HepG2 (cell line): ENCODE measurements around the gene ABHD17A. TPM values are rescaled to one million over a fixed set of nuclear protein-coding genes. Genes with fewer than 3 reads are reported as not detected.

Experiments
- GFI1 ChIP-seq: sonication (generic); formaldehyde crosslinking; IDR thresholded peaks from 2 replicates; pipeline ENCODE4 v1.5.0; 2020; ENCODE audit warnings: missing genetic modification reagents, mild to moderate bottlenecking, borderline replicate concordance
- KLF6 ChIP-seq: IDR thresholded peaks from 2 replicates; pipeline ENCODE4 v1.8.0; 2016; ENCODE audit warnings: missing biosample characterization, missing genetic modification reagents
- RBM22 ChIP-seq: fragments of 200-400 bp; formaldehyde crosslinking; optimal IDR thresholded peaks from 2 replicates; pipeline ENCODE3; 2017; ENCODE audit warnings: mild to moderate bottlenecking, low read length, moderate library complexity
- STAT5B ChIP-seq: sonication (generic); formaldehyde crosslinking; IDR thresholded peaks from 2 replicates; pipeline ENCODE4 v1.4.0; 2020; ENCODE audit warnings: missing genetic modification reagents
- THAP11 ChIP-seq: IDR thresholded peaks from 2 replicates; pipeline ENCODE4 v1.6.1; 2016; ENCODE audit warnings: missing biosample characterization, missing genetic modification reagents
- ZMAT5 ChIP-seq: sonication (generic); formaldehyde crosslinking; IDR thresholded peaks from 2 replicates; pipeline ENCODE4 v1.5.0; 2020; ENCODE audit warnings: mild to moderate bottlenecking, low read depth, missing genetic modification reagents, borderline replicate concordance
- ZNF562 ChIP-seq: sonication (generic); formaldehyde crosslinking; IDR thresholded peaks from 2 replicates; pipeline ENCODE4 v1.8.0; 2022; ENCODE audit warnings: missing genetic modification reagents, borderline replicate concordance
- ZNF574 ChIP-seq: sonication (generic); formaldehyde crosslinking; IDR thresholded peaks from 2 replicates; pipeline ENCODE4 v1.4.0; 2020; ENCODE audit warnings: missing genetic modification reagents
- ZSCAN12 ChIP-seq: sonication (generic); formaldehyde crosslinking; IDR thresholded peaks from 2 replicates; pipeline ENCODE4 v1.9.0; 2021; ENCODE audit warnings: mild to moderate bottlenecking, missing genetic modification reagents
- ZXDC ChIP-seq: sonication (generic); formaldehyde crosslinking; IDR thresholded peaks from 2 replicates; pipeline ENCODE4 v1.5.0; 2020; ENCODE audit warnings: mild to moderate bottlenecking, missing genetic modification reagents
- polyA plus RNA-seq, 8 experiments: library from polyadenylated mRNA; depleted of rRNA in 3 of 8; stranded (reverse) in 7 of 8; unstranded in 1 of 8; fragments of >200 nt; fragmentation: Illumina TruSeq in 4 of 8; extraction: Trizol in 4 of 8; gene quantifications; 2 replicates each; pipeline versions ENCODE4 v1.2.1 to v1.2.3, GENCODE V29; 2011 to 2016; ENCODE audit warnings: low read depth in 4 of 8, missing spikeins in 1 of 8, mixed read lengths in 1 of 8; ENCODE audit not compliant: insufficient read depth in 1 of 8
- total RNA-seq, 5 experiments: library from RNA; depleted of rRNA; stranded (reverse); fragments of >200 nt; fragmentation: Illumina TruSeq; extraction: Trizol; gene quantifications; 2 replicates each; pipeline ENCODE4 v1.2.3, GENCODE V29; 2016; ENCODE audit warnings: low read depth in 1 of 5
- TF ChIP-seq, protein P1 (sequence below), 2 experiments: fragments of 450-650 bp in 1 of 2; sonication (generic) in 1 of 2; formaldehyde crosslinking in 1 of 2; IDR thresholded peaks; 2 replicates each; pipeline versions ENCODE4 v1.6.1 to v1.8.0; 2016 to 2022; ENCODE audit warnings: antibody characterized with exemption in 1 of 2, mild to moderate bottlenecking in 1 of 2, missing genetic modification reagents in 1 of 2

The ABHD17A gene
- total and polyA plus RNA-seq, 2 of the 13 experiments (the other 11 are each of a cell fraction or from before 2014, with no cell fraction given): 27.7 to 40.8 TPM

DNA sequence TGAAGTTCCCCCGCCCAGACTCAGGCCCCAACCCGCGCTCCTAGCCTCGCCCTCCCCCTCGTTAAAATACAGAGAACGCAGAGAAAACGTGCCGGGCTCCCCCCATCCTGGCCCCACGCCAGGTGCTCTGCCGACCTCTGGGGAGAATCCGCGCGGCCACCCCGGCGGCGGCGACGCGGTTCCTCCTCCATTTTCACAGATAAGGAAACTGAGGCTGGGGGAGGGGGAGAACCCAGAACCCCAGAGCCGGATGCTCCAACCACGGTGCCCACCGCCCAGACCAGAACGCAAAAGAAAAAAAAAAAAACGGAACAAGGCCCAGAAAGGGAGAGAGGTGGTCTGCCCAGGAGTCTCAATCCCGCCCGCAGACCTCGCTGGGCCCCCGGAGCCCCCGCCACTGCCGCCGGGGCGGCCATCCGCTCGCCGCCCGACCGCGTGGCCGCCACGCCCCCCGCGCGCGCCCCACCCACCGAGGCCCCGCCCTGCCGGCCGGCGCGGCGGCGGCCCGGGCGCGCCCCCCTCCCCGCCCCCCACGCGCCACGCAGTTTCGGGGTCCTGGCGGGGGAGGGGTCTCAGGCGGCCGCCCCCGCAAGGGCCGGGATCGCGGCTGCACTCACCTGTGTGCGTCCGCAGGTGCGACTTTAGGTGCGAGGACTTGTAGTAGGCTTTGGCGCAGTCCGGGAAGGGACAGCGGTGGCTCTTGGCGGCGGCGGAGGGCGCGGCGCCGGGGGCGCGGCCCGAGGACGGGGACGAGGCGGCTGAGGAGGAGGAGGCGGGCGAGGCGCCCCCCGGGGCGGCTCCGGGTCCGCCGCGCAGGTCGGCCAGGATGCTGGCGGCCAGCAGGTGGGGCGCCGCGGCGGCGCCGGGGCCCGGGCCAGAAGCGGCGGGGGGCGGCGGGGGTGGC lies 22.6 kb downstream of the ABHD17A start (continued):
- TF ChIP-seq, protein P1, sequence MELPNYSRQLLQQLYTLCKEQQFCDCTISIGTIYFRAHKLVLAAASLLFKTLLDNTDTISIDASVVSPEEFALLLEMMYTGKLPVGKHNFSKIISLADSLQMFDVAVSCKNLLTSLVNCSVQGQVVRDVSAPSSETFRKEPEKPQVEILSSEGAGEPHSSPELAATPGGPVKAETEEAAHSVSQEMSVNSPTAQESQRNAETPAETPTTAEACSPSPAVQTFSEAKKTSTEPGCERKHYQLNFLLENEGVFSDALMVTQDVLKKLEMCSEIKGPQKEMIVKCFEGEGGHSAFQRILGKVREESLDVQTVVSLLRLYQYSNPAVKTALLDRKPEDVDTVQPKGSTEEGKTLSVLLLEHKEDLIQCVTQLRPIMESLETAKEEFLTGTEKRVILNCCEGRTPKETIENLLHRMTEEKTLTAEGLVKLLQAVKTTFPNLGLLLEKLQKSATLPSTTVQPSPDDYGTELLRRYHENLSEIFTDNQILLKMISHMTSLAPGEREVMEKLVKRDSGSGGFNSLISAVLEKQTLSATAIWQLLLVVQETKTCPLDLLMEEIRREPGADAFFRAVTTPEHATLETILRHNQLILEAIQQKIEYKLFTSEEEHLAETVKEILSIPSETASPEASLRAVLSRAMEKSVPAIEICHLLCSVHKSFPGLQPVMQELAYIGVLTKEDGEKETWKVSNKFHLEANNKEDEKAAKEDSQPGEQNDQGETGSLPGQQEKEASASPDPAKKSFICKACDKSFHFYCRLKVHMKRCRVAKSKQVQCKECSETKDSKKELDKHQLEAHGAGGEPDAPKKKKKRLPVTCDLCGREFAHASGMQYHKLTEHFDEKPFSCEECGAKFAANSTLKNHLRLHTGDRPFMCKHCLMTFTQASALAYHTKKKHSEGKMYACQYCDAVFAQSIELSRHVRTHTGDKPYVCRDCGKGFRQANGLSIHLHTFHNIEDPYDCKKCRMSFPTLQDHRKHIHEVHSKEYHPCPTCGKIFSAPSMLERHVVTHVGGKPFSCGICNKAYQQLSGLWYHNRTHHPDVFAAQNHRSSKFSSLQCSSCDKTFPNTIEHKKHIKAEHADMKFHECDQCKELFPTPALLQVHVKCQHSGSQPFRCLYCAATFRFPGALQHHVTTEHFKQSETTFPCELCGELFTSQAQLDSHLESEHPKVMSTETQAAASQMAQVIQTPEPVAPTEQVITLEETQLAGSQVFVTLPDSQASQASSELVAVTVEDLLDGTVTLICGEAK (IDR thresholded peaks at IDR 0.05): no peak
- TF ChIP-seq, protein P1 (CRISPR knock-in tag; IDR thresholded peaks at IDR 0.05): no peak
- no peak for TF ChIP-seq ZXDC (CRISPR knock-in tag)
- TF ChIP-seq ZNF562 (CRISPR knock-in tag): no peak
- no peak for TF ChIP-seq RBM22
- TF ChIP-seq GFI1 (CRISPR knock-in tag): no peak
- no peak for TF ChIP-seq ZMAT5 (CRISPR knock-in tag)
- no peak for TF ChIP-seq THAP11 (CRISPR knock-in tag)
- TF ChIP-seq ZNF574 (CRISPR knock-in tag): no peak
- no peak for TF ChIP-seq ZSCAN12 (CRISPR knock-in tag)
- no peak for TF ChIP-seq KLF6
- TF ChIP-seq STAT5B: no peak
